K562 (cell line): ENCODE measurements around the gene TNPO3. TPM values are rescaled to one million over a fixed set of nuclear protein-coding genes. Genes with fewer than 3 reads are reported as not detected.

Experiments used
- CBX5 ChIP-seq: IDR thresholded peaks from 2 replicates; pipeline ENCODE4 v1.6.1; 2014; ENCODE audit warnings: low read depth, borderline replicate concordance
- FUS ChIP-seq: fragments of 200-400 bp; formaldehyde crosslinking; optimal IDR thresholded peaks from 2 replicates; pipeline ENCODE3; 2017; ENCODE audit warnings: low read depth, low read length
- GABPA ChIP-seq: fragments of 200-800 bp; sonication (Bioruptor generic); conservative IDR thresholded peaks from 2 replicates; pipeline ENCODE4 v1.6.1; 2016; ENCODE audit warnings: low read depth, missing genetic modification characterization, missing compliant biosample characterization
- NFIX ChIP-seq: fragments of 250-450 bp; sonication (Bioruptor Pico); IDR thresholded peaks from 2 replicates; pipeline ENCODE4 v1.4.0; 2020; ENCODE audit warnings: low read depth, mild to moderate bottlenecking, moderate library complexity
- YBX1 ChIP-seq: fragments of 450-650 bp; IDR thresholded peaks from 2 replicates; pipeline ENCODE4 v1.7.1; 2016; ENCODE audit warnings: mild to moderate bottlenecking
- polyA plus RNA-seq, 8 experiments: library from polyadenylated mRNA; depleted of rRNA in 4 of 8; stranded (reverse) in 5 of 8; unstranded in 3 of 8; fragments of >200 nt; fragmentation: Nextera tagmentation in 2 of 8; fragmentation: Illumina TruSeq in 1 of 8; extraction: Ambion mirVana in 2 of 8; extraction: Trizol in 1 of 8; gene quantifications; 2 replicates each; pipeline versions ENCODE4 v1.2.1 to v1.2.3, GENCODE V29; 2011 to 2014; ENCODE audit warnings: inconsistent platforms in 1 of 8, missing spikeins in 1 of 8
- total RNA-seq, 7 experiments: library from RNA; depleted of rRNA in 6 of 7; stranded (reverse); fragments of >200 nt in 6 of 7; fragmentation: Illumina TruSeq in 2 of 7; extraction: Trizol in 2 of 7; gene quantifications; 2 replicates each; pipeline versions ENCODE4 v1.2.1 to v1.2.3, GENCODE V29; 2011 to 2021; ENCODE audit warnings: low replicate concordance in 1 of 7
- TF ChIP-seq, protein P1 (sequence below): sonication (generic); formaldehyde crosslinking; IDR thresholded peaks from 2 replicates; pipeline ENCODE4 v1.8.0; 2023; ENCODE audit warnings: missing genetic modification reagents, mild to moderate bottlenecking, borderline replicate concordance
- TF ChIP-seq, protein P2 (sequence below), 2 experiments: fragments of 450-650 bp; IDR thresholded peaks; 2 replicates each; pipeline ENCODE4 v1.6.1; 2018; ENCODE audit warnings: mild to moderate bottlenecking in 2 of 2, low read depth in 1 of 2; ENCODE audit not compliant: partially characterized antibody in 2 of 2
- TF ChIP-seq, protein P3 (sequence below): fragments of 450-650 bp; formaldehyde crosslinking; conservative IDR thresholded peaks from 2 replicates; pipeline ENCODE4 v1.4.0; 2022; ENCODE audit warnings: mild to moderate bottlenecking, missing genetic modification characterization
- TF ChIP-seq, protein P4 (sequence below): fragments of 150-350 bp; IDR thresholded peaks from 2 replicates; pipeline ENCODE4 v1.6.1; 2014; ENCODE audit warnings: low read depth, mild to moderate bottlenecking, low read length, borderline replicate concordance
- TF ChIP-seq, protein P5 (sequence below): fragments of 250-450 bp; sonication (Bioruptor Pico); IDR thresholded peaks from 2 replicates; pipeline ENCODE4 v1.6.1; 2021; ENCODE audit warnings: mild to moderate bottlenecking

TNPO3 gene
- total and polyA plus RNA-seq, 9 of the 15 experiments (the other 6 are each of a cell fraction or from before 2014, with no cell fraction given) = 35.8 to 125 (median 110) TPM

DNA sequence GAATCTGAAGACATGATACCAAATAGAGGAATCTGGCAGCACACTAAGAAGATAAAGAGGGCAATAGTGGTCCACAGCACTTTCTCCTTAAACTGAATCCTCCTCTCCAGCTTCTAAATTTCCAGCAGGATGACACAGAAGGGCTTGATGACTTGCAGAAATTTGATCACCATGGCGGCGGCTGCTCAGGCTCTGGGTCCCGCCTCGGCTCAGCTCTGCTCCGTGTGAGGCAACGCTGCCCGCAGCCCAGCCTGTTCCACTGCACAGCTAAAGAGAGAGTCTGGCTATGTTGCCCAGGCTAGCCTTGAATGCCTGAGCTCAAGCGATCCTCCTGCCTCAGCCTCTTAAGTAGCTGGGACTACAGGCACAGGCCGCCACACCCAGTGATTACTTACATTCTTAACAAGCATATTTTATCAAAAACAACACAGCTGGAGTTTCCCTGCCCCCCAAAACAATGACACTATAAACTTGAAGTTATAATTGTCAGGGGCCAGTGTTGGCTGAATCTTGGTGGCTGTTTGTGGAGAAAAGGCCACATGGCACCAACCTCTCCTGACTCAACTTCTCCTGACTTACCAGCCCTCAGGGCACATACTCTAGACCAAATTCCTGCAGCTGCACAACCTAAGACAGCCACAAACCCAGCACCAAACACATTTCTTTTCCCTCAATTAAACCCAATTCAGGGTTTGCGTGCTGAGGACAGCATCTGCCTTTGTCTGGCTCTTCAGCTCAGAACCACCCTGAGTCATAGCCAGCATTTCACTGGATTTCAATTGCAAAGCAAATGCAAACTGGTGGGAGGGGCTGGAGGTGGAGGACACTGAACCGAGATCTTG lies 11.6 kb upstream of the TNPO3 start (continued):
- TF ChIP-seq NFIX (CRISPR knock-in tag) (no peak), YBX1 (no peak), FUS (no peak), GABPA (tag) (no peak; the same call in 1 of the 2 replicates), CBX5 (0 out of 2 replicates have a peak, but pooled peaks have one; percentile 33)
- TF ChIP-seq, protein P1, sequence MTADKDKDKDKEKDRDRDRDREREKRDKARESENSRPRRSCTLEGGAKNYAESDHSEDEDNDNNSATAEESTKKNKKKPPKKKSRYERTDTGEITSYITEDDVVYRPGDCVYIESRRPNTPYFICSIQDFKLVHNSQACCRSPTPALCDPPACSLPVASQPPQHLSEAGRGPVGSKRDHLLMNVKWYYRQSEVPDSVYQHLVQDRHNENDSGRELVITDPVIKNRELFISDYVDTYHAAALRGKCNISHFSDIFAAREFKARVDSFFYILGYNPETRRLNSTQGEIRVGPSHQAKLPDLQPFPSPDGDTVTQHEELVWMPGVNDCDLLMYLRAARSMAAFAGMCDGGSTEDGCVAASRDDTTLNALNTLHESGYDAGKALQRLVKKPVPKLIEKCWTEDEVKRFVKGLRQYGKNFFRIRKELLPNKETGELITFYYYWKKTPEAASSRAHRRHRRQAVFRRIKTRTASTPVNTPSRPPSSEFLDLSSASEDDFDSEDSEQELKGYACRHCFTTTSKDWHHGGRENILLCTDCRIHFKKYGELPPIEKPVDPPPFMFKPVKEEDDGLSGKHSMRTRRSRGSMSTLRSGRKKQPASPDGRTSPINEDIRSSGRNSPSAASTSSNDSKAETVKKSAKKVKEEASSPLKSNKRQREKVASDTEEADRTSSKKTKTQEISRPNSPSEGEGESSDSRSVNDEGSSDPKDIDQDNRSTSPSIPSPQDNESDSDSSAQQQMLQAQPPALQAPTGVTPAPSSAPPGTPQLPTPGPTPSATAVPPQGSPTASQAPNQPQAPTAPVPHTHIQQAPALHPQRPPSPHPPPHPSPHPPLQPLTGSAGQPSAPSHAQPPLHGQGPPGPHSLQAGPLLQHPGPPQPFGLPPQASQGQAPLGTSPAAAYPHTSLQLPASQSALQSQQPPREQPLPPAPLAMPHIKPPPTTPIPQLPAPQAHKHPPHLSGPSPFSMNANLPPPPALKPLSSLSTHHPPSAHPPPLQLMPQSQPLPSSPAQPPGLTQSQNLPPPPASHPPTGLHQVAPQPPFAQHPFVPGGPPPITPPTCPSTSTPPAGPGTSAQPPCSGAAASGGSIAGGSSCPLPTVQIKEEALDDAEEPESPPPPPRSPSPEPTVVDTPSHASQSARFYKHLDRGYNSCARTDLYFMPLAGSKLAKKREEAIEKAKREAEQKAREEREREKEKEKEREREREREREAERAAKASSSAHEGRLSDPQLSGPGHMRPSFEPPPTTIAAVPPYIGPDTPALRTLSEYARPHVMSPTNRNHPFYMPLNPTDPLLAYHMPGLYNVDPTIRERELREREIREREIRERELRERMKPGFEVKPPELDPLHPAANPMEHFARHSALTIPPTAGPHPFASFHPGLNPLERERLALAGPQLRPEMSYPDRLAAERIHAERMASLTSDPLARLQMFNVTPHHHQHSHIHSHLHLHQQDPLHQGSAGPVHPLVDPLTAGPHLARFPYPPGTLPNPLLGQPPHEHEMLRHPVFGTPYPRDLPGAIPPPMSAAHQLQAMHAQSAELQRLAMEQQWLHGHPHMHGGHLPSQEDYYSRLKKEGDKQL = no peak
- TF ChIP-seq, protein P2, sequence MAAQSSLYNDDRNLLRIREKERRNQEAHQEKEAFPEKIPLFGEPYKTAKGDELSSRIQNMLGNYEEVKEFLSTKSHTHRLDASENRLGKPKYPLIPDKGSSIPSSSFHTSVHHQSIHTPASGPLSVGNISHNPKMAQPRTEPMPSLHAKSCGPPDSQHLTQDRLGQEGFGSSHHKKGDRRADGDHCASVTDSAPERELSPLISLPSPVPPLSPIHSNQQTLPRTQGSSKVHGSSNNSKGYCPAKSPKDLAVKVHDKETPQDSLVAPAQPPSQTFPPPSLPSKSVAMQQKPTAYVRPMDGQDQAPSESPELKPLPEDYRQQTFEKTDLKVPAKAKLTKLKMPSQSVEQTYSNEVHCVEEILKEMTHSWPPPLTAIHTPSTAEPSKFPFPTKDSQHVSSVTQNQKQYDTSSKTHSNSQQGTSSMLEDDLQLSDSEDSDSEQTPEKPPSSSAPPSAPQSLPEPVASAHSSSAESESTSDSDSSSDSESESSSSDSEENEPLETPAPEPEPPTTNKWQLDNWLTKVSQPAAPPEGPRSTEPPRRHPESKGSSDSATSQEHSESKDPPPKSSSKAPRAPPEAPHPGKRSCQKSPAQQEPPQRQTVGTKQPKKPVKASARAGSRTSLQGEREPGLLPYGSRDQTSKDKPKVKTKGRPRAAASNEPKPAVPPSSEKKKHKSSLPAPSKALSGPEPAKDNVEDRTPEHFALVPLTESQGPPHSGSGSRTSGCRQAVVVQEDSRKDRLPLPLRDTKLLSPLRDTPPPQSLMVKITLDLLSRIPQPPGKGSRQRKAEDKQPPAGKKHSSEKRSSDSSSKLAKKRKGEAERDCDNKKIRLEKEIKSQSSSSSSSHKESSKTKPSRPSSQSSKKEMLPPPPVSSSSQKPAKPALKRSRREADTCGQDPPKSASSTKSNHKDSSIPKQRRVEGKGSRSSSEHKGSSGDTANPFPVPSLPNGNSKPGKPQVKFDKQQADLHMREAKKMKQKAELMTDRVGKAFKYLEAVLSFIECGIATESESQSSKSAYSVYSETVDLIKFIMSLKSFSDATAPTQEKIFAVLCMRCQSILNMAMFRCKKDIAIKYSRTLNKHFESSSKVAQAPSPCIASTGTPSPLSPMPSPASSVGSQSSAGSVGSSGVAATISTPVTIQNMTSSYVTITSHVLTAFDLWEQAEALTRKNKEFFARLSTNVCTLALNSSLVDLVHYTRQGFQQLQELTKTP (IDR thresholded peaks at IDR 0.05; ENCODE audit: low read depth in 1 of 2, partially characterized antibody in 2 of 2) = peak; percentile 48 to 75
- TF ChIP-seq, protein P3, sequence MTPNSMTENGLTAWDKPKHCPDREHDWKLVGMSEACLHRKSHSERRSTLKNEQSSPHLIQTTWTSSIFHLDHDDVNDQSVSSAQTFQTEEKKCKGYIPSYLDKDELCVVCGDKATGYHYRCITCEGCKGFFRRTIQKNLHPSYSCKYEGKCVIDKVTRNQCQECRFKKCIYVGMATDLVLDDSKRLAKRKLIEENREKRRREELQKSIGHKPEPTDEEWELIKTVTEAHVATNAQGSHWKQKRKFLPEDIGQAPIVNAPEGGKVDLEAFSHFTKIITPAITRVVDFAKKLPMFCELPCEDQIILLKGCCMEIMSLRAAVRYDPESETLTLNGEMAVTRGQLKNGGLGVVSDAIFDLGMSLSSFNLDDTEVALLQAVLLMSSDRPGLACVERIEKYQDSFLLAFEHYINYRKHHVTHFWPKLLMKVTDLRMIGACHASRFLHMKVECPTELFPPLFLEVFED (CRISPR knock-in tag) = 0 out of 2 replicates have a peak, but pooled peaks have one; percentile 74
- TF ChIP-seq, protein P4, sequence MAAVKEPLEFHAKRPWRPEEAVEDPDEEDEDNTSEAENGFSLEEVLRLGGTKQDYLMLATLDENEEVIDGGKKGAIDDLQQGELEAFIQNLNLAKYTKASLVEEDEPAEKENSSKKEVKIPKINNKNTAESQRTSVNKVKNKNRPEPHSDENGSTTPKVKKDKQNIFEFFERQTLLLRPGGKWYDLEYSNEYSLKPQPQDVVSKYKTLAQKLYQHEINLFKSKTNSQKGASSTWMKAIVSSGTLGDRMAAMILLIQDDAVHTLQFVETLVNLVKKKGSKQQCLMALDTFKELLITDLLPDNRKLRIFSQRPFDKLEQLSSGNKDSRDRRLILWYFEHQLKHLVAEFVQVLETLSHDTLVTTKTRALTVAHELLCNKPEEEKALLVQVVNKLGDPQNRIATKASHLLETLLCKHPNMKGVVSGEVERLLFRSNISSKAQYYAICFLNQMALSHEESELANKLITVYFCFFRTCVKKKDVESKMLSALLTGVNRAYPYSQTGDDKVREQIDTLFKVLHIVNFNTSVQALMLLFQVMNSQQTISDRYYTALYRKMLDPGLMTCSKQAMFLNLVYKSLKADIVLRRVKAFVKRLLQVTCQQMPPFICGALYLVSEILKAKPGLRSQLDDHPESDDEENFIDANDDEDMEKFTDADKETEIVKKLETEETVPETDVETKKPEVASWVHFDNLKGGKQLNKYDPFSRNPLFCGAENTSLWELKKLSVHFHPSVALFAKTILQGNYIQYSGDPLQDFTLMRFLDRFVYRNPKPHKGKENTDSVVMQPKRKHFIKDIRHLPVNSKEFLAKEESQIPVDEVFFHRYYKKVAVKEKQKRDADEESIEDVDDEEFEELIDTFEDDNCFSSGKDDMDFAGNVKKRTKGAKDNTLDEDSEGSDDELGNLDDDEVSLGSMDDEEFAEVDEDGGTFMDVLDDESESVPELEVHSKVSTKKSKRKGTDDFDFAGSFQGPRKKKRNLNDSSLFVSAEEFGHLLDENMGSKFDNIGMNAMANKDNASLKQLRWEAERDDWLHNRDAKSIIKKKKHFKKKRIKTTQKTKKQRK = no peak
- TF ChIP-seq, protein P5, sequence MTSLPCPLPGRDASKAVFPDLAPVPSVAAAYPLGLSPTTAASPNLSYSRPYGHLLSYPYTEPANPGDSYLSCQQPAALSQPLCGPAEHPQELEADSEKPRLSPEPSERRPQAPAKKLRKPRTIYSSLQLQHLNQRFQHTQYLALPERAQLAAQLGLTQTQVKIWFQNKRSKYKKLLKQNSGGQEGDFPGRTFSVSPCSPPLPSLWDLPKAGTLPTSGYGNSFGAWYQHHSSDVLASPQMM (CRISPR knock-in tag) = no peak
